Fibroblast of peridontal ligament (primary cell): ENCODE results near the gene CAMKMT.

Experiments used
- DNase-seq: peaks from one replicate; pipeline ENCODE4 v3.0.0-alpha.2; 2010; ENCODE audit errors: extremely low read depth

The CAMKMT gene

DNA sequence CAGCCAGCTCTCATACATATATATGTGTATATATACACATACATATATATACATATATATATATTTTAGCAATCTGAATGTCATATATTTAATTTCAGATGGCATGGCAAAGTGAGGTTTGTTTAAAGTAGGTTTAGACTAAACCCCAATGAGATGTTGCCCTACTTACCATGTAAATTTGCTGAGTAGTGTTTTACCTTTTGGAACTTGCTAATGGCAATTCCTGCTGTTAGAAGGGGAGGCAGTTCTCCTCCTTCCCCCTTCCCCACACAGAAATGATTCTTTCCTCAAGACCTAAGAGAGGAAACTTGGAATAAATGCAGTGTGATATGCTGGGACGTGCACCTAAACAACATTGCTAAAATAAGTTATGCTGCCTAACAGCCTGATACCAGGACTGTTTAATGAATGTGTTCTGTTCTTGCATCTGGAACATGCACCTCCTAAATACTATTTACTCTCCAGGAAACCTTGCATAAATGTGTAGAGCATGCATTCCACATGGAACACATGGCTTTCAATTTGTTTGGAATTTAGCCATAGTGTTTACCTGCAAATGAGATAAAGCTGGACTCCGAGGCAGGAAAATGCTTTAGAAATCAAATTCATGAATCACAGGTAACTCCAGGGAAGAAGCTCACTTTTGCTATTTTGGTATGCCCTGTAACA, 326.8 kb downstream of the CAMKMT start:
- no peak for DNase-seq

DNA sequence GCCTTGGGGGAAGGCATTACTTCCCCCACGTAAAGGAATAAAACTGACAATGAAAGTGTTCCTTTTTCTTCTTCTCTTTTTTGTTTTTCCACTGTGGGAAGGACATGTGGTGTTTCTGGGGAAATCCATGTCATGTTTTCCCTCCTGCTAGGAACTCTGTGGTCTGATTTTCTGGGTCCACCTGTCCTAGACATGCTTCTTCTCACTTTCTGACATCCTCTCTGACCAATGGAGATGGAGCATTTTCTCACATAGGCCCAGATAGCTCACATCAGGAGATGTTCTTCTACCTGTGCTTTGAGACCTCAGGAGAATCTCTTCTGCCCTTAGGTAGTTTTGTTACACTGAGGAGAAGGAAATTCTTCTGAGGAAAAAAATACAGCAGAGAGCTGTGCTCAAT, 327.8 kb downstream of the CAMKMT start:
- DNase-seq: no peak

DNA sequence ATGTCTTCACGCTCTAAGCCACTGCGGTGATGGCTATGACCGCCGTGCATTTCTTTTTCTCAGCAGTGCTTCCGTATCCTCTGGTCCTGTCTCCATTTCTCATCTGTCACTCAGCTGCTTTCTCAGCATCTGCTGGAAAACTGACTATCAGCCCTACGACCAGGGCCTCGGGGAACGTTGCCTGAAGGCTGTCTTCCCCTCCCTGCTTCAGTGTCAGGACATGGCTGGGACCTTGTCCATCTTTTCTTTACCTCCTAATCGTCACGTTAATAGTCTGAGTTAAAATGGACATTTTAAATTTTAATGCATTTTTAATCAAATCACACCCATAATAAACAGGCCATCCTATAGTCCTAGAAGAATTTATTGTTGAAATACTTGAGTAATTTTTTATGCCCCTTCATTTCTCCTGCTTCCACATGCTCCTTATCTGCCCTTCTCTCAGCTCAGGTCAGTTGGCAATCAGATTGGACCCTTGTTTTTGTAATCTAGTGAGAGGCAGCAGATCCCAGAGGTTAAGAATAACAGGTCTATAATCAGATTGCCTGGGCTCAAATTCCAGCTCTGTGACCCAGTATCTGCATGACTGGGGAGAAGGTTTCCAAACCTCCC, 329.5 kb downstream of the CAMKMT start:
- no peak for DNase-seq

DNA sequence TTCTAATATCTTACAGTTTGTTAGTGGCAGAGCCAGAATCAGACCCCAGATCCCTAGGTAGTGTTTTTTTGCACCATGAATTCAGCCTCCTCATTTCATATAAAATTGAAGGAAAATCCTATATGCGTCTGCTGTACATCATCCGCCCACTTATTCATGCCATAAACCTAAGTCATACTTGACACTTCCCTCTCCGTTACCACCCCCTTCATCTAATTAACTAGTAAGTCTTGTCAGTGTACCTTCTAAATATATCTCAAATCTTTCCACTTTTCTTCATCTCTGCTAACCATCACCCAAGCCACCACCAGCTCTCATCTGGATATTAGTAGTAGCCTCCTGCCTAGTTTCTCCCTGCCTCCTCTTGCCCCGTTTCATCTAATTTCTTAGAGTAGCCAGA, 331.1 kb downstream of the CAMKMT start:
- no peak for DNase-seq

DNA sequence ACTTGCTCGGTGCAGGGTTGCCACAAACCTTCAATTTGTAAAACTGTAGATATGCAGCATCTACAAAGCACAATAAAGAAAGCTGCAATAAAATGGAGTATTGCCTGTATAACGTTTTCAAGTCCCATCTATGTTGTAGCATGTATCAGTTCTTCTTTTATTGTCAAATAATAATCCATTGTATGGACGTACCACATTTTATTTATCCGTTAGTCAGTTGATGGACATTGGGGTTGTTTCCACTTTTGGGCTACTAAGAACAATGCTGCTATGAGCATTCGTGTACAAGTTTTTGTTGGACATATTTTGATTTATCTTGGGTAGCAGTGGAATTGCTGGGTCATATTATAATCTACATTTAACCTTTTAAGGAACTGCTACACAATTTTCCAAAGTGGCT, 339.1 kb downstream of the CAMKMT start:
- no peak for DNase-seq

DNA sequence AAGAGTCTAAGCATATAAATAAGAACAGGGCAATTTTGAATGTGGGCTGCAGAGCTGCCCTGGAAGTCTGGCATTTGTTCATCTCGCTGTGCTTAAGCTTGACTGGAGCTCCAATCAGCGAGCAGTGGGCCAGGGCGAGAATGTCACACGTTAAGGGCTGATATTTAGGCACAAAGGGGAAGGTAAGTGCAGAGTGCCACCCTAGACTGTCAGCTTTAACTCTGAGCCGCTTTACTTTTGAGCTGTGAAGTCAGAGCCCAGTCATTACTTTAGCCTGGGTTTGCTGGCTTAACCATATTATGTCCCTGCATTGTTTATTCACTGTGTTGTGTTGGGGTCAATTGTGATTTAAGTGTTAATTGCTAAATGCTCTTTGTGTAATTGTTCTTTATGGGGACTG, 343.6 kb downstream of the CAMKMT start:
- DNase-seq: no peak

DNA sequence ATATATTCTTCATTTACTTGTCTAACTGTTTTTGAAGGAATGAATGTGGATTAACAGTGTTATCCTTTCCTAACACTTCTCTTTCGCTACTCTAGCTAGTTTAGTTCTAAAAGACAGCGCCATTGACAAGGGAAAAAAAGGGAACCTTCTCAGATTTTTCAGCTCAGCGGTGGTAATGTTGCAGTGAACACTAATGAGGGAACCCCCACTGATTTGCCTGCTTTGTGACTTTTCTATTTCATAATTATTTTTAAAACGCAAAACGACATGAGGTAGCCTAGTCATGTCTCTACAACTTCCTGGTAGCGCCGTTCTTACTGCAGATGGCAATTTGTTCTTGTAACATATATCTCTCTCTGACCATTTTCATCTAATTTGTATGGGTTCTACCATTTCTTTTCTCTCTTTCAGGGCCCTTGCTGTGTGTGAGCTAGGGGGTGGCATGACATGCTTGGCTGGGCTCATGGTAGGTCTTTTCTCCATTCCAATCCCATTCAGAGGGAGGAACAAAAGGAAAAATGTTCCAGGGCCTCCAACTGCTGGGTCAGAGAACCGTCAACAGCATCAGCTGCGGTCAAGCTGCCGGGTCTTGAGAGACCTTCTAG, 344.2 kb downstream of the CAMKMT start:
- no peak for DNase-seq

DNA sequence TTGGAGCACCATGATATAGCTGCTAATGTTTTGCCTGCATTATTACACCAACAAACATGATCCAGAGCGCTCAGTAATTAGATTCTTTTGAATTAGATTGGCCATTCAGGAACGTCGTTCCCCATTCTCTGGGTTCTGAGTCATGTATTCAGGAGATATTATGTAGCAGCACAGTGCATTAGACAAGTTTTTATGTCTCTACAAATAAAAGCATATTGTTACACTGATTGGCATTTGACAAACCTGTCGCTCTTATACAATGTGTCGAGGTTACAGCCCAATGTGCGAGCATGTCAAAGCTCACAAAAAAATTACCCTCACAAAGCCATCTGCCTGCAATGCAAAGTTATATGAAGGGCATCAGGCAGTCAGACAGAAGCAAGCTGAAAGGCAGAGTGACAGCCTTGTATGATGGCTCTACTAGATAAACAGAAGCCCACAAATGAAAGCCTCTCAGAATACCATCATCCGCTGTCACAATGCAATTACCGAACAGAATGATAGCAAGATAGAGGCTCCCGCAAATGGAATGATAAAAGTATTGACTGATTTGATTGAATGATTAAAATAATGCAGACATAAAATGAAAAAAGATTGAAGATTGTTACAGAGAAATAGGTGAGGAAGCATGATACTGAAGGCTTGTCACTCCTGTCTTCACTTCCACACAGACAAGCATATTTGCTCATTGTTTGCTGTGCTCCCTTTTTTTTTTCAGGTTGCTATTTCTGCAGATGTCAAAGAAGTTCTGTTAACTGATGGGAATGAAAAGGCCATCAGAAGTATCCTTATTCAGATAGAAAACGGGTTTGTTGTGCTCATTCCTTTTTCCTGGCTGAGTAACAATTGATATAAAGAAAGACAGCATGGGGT, 345.2 kb downstream of the CAMKMT start:
- no peak for DNase-seq

DNA sequence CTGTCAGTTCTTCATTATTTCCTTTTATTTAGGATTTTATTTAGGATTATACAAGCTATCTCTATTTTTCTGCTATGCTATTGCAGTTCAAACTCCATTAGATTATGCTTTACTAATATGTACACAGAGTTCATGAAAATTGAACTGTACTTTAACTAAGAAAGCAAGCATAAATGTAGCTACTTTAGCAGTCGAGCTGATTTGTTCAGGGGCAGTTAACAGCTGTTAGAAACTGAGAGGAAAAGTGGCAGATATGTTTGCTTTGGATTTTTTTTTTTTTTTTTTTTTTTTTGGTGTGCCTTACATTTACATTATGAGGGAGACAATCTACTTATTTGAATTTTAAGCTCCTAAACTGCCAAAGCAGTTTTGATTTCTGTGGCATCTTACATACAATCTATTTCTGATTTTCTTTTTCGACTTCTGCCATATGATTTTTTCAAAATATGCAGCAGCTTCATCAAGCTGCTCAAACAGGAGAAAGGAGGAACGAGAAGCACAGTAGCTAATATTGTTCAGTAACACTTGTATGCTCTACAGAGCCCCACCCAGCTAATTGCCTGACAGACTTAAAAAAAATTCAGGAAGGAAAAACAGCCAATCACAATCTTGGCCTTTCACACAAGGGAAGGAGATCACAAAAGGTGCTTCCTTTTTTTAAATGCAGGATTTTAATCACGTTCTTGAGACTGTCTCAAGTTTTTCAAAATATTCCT, 346.4 kb downstream of the CAMKMT start:
- DNase-seq: no peak

DNA sequence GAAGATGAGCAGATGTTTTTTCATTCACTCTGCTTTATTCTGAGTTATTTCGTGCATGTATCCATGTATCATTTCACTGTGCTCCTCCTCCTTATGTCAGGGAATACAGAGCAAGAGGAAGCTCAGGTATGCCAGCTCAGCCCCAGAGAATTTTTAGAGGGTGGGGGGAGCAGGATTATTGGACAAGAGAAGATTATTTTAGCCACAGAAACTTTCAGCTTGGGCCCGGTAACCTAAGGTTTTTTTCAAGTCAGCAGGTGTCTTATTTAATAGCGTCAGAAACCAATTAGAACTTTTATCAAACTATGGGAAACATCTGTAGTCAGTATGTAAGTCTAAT, 346.9 kb downstream of the CAMKMT start:
- no peak for DNase-seq

DNA sequence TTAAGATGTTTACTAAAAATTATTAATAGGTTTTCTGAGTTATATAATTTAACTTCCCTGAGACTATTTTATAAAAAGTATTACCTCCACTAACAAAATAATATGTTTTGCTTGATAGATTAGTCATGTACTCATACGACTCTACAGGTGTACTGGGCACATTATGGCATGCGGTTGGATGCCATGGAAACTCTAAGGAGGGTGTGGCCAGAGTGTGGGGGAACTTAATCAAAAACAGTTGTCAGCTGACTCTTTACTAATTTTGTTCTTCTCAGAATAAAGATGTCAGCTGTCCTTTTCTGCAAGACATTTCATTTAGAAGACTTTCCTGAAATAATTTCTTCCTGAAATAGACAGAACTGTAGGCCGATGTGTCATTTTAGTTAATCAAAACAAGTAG, 351.4 kb downstream of the CAMKMT start:
- no peak for DNase-seq

DNA sequence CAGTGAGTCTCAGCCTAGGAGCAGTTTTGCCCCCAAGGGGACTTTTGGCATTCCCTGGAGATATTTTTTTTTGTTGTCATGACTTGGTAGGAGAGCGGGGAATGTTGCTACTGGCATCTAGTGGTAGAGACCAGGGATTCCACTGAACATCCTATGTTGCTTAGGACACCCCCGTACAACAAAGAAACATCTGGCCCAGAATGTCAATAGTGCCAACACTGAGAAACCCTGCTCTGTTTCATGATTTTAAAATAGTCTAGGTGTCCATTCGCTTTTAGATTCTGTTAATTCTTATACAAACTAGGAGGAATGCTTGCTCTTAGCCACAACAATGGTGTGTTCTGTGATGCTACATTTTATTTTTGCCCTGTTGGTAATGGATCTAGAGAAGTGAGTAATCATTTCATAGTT, 353.9 kb downstream of the CAMKMT start:
- peak; percentile 64 for DNase-seq

DNA sequence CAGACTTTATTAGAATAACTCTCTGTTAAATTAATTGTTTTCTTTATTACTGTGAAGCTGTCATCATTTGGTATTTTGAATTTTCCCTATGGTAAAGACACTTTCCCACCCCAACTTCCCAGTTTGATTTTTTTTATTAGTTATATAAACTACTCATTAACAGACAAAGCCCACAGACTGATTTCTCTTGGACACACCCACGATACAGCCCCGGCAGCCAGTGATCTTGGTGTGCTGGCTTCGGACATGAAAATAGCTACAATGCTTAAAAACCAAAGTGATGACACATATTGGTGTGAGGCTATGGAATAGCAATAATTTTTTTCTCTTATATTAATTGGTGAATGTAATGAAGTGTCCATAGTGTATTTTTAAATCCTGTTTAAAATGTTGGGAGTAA, 354.4 kb downstream of the CAMKMT start:
- DNase-seq: no peak

DNA sequence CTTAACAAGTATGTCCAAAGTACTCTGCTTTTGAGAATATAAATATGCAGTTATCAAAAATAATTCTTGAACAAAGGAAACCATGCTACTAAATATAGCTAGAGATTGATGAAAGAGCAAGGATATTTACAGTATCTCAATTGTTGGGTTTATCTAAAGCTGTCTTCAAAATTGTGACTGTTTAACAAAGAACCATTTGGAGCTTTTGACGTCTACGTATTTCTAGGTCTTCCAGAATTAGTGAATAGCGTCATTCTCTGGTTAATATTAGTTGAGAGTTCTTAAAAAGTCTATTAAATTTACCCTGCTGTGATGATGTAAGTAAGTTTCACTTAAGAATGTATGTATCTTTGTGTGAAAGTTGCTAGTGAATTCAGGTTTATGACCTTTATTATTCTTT, 356.7 kb downstream of the CAMKMT start:
- no peak for DNase-seq

DNA sequence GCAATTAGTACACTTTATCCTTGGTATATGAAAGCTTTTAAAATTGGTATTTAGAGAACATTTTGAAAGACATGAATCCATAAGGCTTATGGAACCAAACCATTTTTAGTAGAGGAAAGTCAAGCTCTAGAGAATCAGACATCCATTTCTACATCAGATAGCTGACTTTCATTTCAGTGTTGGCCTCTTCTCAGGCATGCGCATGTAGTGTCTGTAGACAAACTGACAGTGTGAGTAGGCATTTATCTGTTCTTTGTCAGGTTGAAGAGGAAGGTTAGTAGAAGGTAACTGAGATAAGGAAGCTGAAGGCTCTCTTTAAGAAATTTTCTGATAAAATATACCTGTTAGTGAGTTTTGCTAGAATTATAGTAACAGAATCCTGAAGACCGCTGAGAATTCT, 357.8 kb downstream of the CAMKMT start:
- DNase-seq: no peak

DNA sequence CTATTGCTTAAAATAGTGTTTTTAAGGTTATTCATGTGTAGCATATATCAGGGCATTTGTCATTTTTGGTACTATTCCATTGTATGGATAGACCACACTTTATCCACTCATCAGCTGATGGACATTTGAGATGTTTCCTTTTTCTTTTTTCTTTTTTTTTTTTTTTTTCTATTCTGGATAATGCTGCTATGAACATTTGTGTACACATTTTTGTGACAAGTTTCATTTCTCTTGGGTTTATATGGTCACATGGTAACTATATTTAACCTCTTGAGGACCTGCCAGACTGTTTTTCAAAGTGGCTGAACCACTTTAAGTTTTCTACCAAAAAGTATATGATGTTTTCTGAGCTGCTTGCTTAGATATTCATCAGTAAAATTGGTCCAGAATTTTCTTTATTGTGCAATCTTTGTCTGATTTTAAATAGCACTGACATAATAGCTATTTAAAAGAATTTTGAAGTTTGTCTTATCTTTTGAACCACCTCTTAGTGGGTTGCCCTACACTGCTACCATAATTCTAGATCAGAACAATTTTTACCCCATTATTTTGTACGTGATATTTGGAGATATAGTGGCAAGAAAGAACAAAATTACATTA, 360.4 kb downstream of the CAMKMT start:
- DNase-seq: peak; percentile 86

DNA sequence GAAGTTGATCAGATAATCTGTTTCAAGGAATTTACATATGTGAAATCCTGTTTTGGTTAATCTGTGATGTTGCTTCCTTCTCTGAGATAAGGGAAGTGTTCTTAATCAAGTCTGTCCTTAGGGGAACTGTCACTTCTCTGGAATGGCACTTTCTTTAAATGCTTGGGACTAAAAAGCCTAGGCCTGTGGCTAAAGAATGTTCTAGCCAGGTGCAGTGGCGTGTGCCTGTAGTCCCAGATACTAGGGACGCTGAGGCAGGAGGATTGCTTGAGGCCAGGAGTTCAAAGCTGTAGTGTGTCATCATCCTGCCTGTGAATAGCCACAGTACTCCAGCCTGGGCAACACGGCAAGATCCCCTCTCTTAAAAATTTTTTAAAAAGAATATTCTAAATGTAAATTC, 362.2 kb downstream of the CAMKMT start:
- no peak for DNase-seq

DNA sequence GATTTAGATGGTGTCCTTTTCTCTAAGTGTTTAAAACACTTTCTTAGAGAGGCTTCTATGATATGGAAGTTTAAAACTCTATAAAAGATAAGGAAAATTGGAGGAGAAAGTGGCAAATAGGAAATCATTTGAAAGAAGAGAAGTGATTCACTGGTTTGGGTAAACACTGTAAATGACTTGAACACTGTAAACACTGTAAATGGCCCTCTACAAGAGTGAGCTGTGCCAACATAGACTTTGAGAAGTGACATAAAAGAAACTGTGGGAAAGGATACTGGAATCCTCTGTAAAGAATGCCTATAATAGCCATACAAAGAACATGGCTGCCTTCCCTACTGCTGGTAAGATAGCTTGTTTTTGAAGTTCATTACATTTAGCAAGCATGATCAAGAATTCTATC, 368.8 kb downstream of the CAMKMT start:
- no peak for DNase-seq

DNA sequence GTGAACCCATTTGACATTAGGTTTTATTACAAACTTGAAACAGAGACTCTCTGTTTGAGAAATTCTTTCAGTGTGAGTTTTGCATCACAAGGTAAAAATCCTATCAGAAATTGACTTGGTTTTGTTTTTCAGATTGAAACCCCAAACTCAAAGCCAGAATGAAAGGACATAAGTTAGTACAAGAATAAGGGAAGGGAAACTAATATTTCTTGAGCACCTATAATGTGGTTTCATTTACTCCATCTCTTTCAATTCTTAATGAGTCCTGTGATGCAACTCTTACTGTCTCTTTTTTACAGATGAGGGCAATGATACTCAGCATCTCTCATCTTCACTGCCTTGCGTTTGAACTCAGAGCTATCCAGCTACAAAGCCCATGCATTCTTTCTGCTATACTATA, 369.8 kb downstream of the CAMKMT start:
- no peak for DNase-seq

DNA sequence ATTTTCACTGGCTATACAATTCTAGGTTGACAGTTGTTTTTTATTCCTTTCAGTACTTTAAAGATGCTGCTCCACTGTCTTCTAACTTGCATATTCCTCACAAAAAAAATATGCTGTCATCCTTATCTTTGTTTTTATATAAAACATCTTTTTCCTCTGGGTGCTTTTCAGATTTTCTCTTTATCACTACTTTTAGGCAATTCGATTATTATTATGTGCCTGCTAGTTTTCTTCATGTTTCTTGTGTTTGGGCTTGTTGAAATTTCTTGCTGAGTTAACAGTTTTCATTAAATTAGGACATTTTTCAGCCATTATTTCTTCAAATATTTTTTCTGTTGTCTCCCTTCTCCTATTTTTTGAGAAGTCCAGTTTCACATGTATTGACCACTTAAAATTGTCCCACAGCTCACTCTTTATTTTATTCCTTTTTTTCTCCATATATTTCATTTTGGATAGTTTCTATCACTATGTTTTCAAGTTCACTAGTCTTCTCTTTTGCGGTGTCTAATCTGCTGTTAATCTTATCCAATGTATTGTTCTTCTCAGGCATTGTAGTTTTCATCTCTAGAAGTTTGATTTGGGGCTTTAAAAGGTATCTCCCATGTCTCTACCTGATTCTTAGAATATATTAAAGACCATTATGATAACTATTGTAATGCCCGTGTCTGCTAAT, 374.7 kb downstream of the CAMKMT start:
- no peak for DNase-seq

DNA sequence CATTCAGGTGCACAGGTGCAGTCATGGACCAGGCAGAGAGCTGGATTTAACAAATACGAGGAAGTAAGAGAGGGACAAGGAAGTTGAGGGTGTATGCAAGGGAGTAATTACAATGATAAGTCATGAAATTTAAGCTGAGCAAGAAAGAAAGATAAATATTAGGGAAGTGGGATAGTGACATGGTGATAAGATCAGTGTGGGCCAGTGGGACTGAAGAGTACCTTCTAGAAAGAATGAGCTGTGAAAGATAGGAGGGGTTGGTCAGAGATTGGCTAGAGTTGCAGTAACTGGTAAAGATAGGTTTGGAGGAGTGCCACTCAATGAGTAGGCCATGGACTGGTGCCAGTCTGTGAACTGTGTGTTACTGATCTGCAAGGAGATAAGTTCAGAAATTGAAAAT, 378.9 kb downstream of the CAMKMT start:
- peak; percentile 58 for DNase-seq
